Measurements from ENCODE around the gene MILR1.

- no peak for TF ChIP-seq POLR2AphosphoS5 (IDR thresholded peaks at IDR 0.05; ENCODE audit: borderline replicate concordance, low read depth, low read length)
- no peak for TF ChIP-seq EZH2 (IDR thresholded peaks at IDR 0.05)
Observed at GRCh38 chr17:64420143-64420670, 28.7 kb upstream of the MILR1 start.

All from SK-N-MC (cell line).